Mucosa of stomach (tissue), 1 donor: Measurements from ENCODE around the gene ENPP1.

Source experiments
- H3K27me3 ChIP-seq: one replicate; pipeline ENCODE4 v1.7.0; 2013; ENCODE audit warnings: mild to moderate bottlenecking, low read length; ENCODE audit not compliant: control insufficient read depth, insufficient read depth
- H3K36me3 ChIP-seq: one replicate; pipeline ENCODE4 v1.7.0; 2013; ENCODE audit warnings: low read length; ENCODE audit not compliant: control insufficient read depth, insufficient read depth
- H3K4me1 ChIP-seq: one replicate; pipeline ENCODE4 v1.7.0; 2013; ENCODE audit warnings: mild to moderate bottlenecking, low read length; ENCODE audit not compliant: control insufficient read depth, insufficient read depth
- H3K4me3 ChIP-seq: one replicate; pipeline ENCODE4 v1.7.0; 2013; ENCODE audit warnings: low read length
- H3K9ac ChIP-seq: one replicate; pipeline ENCODE4 v1.7.0; 2013; ENCODE audit warnings: mild to moderate bottlenecking, low read length, moderate library complexity
- H3K9me3 ChIP-seq: one replicate; pipeline ENCODE4 v1.7.0; 2013; ENCODE audit warnings: mild to moderate bottlenecking, low read length, moderate library complexity; ENCODE audit not compliant: control insufficient read depth
- donor health status: Pancreatic carcinoma.

ENPP1 gene

DNA sequence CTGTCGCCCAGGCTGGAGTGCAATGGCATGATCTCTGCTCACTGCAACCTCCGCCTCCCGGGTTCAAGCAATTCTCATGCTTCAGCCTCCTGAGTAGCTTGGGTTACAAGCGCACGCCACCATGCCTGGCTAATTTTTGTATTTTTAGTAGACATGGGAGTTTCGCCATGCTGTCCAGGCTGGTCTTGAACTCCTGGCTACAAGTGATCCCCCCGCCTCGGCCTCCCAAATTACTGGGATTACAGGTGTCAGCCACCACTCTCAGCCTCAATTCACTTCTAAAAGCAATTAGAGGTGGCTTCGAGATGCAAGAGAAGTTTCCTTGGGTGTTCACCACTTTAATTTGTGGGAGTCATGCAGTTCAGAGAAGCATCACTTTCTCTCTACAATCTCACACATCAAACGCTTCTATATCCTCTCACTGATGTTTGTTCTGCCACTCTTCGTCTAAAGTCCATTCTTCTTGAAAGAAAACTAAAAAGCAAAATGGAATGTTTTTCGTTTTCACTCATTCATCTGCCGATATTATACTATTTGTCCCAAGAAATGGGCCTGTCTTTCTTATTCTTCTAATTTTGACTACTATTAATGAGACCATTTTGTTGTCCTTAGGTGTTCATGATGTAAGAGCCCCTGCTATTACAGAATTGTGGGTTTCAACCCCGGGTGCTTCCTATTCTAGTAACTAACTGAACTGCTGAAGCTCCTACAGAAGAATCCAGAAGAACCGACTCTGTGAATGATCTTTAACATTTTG, 38.3 kb upstream of the ENPP1 start:
- no peak overlapping the region for H3K4me3 ChIP-seq
- no peaks in the 10 kb centered on the region for H3K36me3 ChIP-seq
- H3K9ac ChIP-seq, result no peak overlapping the region
- no peaks in the 10 kb centered on the region for H3K27me3 ChIP-seq
- no peaks in the 10 kb centered on the region for H3K9me3 ChIP-seq
- H3K4me1 ChIP-seq, result no peaks in the 10 kb centered on the region

- Histone ChIP-seq H3K9ac (no peak overlapping the region), H3K9me3 (no peaks in the 10 kb centered on the region), H3K4me3 (no peak overlapping the region), H3K4me1 (no peaks in the 10 kb centered on the region), H3K27me3 (no peaks in the 10 kb centered on the region), H3K36me3 (no peaks in the 10 kb centered on the region)
Observed at GRCh38 chr6:131770776-131771175, 37.0 kb upstream of the ENPP1 start.

GRCh38 chr6:131773284-131773950, 34.4 kb upstream of the ENPP1 start:
- H3K36me3 ChIP-seq, result no peaks in the 10 kb centered on the region
- H3K27me3 ChIP-seq, result no peaks in the 10 kb centered on the region
- H3K9me3 ChIP-seq, result no peaks in the 10 kb centered on the region
- H3K9ac ChIP-seq, result no peak overlapping the region
- no peak overlapping the region for H3K4me3 ChIP-seq
- H3K4me1 ChIP-seq, result no peaks in the 10 kb centered on the region

DNA sequence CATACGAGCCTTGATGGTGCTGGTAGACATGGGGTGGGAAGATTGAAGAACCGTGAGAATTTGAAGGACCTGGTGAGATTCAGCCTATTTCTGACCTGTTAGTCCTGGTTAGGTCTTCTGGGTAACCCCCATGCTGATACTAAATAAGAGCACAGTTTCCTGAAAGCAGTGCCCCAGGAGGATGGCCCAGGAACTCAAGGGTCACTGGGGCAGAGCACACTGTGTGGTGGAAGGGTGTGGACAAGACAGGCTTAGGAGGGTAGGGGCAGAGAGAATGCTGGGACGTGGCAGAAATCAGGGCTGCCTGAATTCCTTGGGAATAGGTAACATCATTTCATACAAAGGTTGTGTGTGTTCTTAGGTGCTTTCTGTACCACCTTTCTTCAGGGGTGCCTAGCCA, 31.9 kb upstream of the ENPP1 start:
- Histone ChIP-seq H3K27me3 (no peaks in the 10 kb centered on the region), H3K9me3 (no peaks in the 10 kb centered on the region), H3K4me1 (no peaks in the 10 kb centered on the region), H3K36me3 (no peaks in the 10 kb centered on the region), H3K9ac (no peak overlapping the region), H3K4me3 (no peak overlapping the region)

DNA sequence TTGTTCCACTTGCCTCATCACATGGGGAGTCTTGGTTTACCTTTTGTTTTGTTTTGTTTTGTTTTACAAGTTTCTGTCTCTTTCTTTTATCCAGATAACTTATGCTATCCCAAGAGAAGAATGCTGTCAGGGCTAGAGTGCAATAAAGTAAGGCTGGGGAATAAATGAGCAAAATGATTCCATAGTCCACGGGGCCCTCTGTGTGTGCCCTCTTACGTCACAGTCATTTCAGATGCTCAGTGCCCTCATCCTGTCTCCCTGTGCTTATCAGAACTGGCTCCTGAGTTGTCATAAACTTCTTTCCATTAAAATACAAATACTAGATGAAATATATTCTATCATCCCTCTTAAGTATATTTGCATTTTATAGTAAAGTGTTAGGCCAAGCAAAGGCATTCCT, 30.8 kb upstream of the ENPP1 start:
- Histone ChIP-seq H3K4me3 (no peak overlapping the region), H3K27me3 (no peaks in the 10 kb centered on the region), H3K9ac (no peak overlapping the region), H3K9me3 (no peaks in the 10 kb centered on the region), H3K4me1 (no peaks in the 10 kb centered on the region), H3K36me3 (no peaks in the 10 kb centered on the region)

DNA sequence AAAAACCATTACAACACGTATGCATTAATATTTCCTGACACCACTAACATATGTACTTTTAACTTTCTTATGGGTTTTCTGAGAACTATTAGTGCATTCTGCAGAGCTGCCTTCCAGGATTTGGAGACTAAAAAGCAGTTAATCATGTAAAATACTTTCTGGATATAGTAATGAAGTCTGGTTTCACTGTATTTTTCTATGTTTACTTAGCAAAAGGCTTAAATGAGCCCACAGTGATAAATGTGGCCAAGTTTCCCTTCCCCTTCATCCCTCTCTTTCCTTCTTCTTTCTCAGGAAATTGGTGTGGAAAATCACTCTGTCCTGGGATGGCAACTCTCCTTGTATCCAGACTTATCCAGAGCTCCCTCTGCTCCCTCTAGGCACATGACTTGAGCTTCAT, 29.7 kb upstream of the ENPP1 start:
- H3K4me1 ChIP-seq, result no peaks in the 10 kb centered on the region
- no peak overlapping the region for H3K9ac ChIP-seq
- H3K27me3 ChIP-seq, result no peaks in the 10 kb centered on the region
- no peaks in the 10 kb centered on the region for H3K36me3 ChIP-seq
- no peak overlapping the region for H3K4me3 ChIP-seq
- H3K9me3 ChIP-seq, result no peaks in the 10 kb centered on the region

DNA sequence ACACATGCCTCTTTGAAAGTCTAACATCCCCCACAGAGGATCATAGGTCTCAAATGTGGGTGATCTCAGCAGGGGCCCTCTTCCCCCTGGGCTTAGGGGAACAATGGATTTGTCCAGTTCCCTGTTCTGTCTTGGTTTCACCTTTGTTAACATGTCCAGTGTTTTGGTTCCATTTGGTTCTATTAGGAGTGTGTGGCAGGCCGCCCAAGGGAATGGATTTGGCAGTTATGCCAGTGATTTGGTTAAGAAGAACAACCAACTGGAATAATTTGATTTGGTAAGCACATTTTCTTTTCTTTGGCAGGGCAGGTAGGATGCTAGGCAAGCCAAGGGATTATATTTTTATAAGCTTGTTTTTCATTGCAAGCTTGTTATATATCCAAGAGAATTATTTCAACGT, 28.5 kb upstream of the ENPP1 start:
- Histone ChIP-seq H3K4me1 (no peaks in the 10 kb centered on the region), H3K4me3 (no peak overlapping the region), H3K27me3 (no peaks in the 10 kb centered on the region), H3K9ac (no peak overlapping the region), H3K9me3 (no peaks in the 10 kb centered on the region), H3K36me3 (no peaks in the 10 kb centered on the region)

GRCh38 chr6:131780600-131780999, 27.2 kb upstream of the ENPP1 start:
- no peaks in the 10 kb centered on the region for H3K27me3 ChIP-seq
- H3K4me1 ChIP-seq, result no peaks in the 10 kb centered on the region
- no peak overlapping the region for H3K9ac ChIP-seq
- no peak overlapping the region for H3K4me3 ChIP-seq
- no peaks in the 10 kb centered on the region for H3K36me3 ChIP-seq
- H3K9me3 ChIP-seq, result no peaks in the 10 kb centered on the region

DNA sequence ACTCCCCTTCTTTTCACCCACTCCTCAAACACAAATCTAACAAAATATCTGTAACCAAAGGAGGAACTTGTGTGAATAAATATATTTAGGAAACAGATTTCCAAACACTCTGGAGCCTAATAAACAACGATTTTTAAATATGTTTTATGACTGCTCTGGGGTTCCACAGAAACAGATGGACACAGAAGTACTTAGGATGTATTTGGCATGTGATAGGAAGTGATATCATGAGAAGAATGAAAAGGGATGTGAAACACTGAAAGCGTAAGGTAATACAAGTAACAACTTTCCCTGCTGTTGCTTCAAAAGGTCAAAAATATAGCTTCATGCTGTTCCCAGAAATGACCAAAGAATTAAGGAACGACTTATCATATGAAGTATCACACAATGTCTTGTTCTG, 26.1 kb upstream of the ENPP1 start:
- no peaks in the 10 kb centered on the region for H3K27me3 ChIP-seq
- H3K36me3 ChIP-seq, result no peaks in the 10 kb centered on the region
- no peaks in the 10 kb centered on the region for H3K4me1 ChIP-seq
- H3K4me3 ChIP-seq, result no peak overlapping the region
- no peak overlapping the region for H3K9ac ChIP-seq
- H3K9me3 ChIP-seq, result no peaks in the 10 kb centered on the region

DNA sequence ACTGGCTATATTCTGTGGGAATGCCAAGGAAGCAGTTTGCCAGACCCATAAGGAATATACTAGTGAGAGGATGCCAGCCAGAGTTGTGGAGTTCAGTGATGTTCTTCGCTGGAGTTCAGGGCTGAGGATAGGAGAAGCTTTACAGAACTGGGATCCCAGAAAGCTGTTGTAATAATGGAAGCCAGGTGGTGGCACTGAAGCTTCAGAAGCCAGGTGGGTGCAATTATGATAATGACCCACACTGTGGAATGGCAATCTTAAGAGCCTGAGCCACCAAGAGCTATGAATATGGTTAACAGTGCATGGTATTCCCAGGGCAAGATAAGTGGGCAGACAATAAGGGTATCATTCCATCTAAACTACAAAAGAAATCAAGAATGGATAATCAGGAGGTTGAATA, 25.1 kb upstream of the ENPP1 start:
- Histone ChIP-seq H3K36me3 (no peaks in the 10 kb centered on the region), H3K4me3 (no peak overlapping the region), H3K9ac (no peak overlapping the region), H3K9me3 (no peaks in the 10 kb centered on the region), H3K4me1 (no peaks in the 10 kb centered on the region), H3K27me3 (no peaks in the 10 kb centered on the region)

- no peak overlapping the region for H3K9ac ChIP-seq
- H3K4me3 ChIP-seq, result no peak overlapping the region
- no peaks in the 10 kb centered on the region for H3K36me3 ChIP-seq
- H3K27me3 ChIP-seq, result no peaks in the 10 kb centered on the region
- H3K9me3 ChIP-seq, result no peaks in the 10 kb centered on the region
- no peaks in the 10 kb centered on the region for H3K4me1 ChIP-seq
Observed at GRCh38 chr6:131784561-131784960, 23.3 kb upstream of the ENPP1 start.

GRCh38 chr6:131787079-131787478, 20.7 kb upstream of the ENPP1 start:
- Histone ChIP-seq H3K27me3 (no peaks in the 10 kb centered on the region), H3K4me3 (no peak overlapping the region), H3K9me3 (no peaks in the 10 kb centered on the region), H3K9ac (no peak overlapping the region), H3K36me3 (no peaks in the 10 kb centered on the region), H3K4me1 (no peaks in the 10 kb centered on the region)
